ENCODE measurements around the gene ISCU.
A peak's percentile ranks its signal among the peaks of the same experiment; 100 is the strongest.

ISCU gene

GRCh38 chr12:108562348-108563135 lies at the start of gene ISCU:
ISCU (plus strand) TSS chr12:108562596; CDS start chr12:108562623, 27 bp downstream.
- DNase-seq (ENCODE audit: low read depth), result peak; percentile 97

GRCh38 chr12:108514468-108514972 lies 47.9 kb upstream of the ISCU start:
- DNase-seq (ENCODE audit: low read depth), result no peak

- DNase-seq (ENCODE audit: low read depth), result peak; percentile 93
Measured at GRCh38 chr12:108514973-108515814, 47.2 kb upstream of the ISCU start, which contains the start of gene FICD. FICD (plus strand) TSS chr12:108515277; CDS start chr12:108516973, 1,696 bp downstream.

GRCh38 chr12:108515916-108516315 lies 46.5 kb upstream of the ISCU start:
- no peak for DNase-seq (ENCODE audit: low read depth)

GRCh38 chr12:108516511-108517275 lies 45.7 kb upstream of the ISCU start:
- no peak for DNase-seq (ENCODE audit: low read depth)

GRCh38 chr12:108517288-108518100 lies 44.9 kb upstream of the ISCU start:
- no peak for DNase-seq (ENCODE audit: low read depth)

- no peak for DNase-seq (ENCODE audit: low read depth)
Measured at GRCh38 chr12:108518101-108518715, 44.2 kb upstream of the ISCU start.

- no peak for DNase-seq (ENCODE audit: low read depth)
Measured at GRCh38 chr12:108518716-108519496, 43.5 kb upstream of the ISCU start.

- no peak for DNase-seq (ENCODE audit: low read depth)
Measured at GRCh38 chr12:108519558-108519957, 42.8 kb upstream of the ISCU start.

- DNase-seq (ENCODE audit: low read depth), result no peak
Measured at GRCh38 chr12:108523365-108523764, 39.0 kb upstream of the ISCU start.

- DNase-seq (ENCODE audit: low read depth), result no peak
Measured at GRCh38 chr12:108525681-108526080, 36.7 kb upstream of the ISCU start.

GRCh38 chr12:108526482-108527165 lies 35.8 kb upstream of the ISCU start:
- DNase-seq (ENCODE audit: low read depth), result no peak

GRCh38 chr12:108527166-108527496 lies 35.3 kb upstream of the ISCU start:
- DNase-seq (ENCODE audit: low read depth), result no peak

- no peak for DNase-seq (ENCODE audit: low read depth)
Measured at GRCh38 chr12:108530161-108530560, 32.2 kb upstream of the ISCU start.

GRCh38 chr12:108531929-108532848 lies 30.2 kb upstream of the ISCU start:
- DNase-seq (ENCODE audit: low read depth), result peak; percentile 28

- DNase-seq (ENCODE audit: low read depth), result no peak
Measured at GRCh38 chr12:108538146-108538545, 24.2 kb upstream of the ISCU start.

- no peak for DNase-seq (ENCODE audit: low read depth)
Measured at GRCh38 chr12:108538616-108539195, 23.7 kb upstream of the ISCU start.

- no peak for DNase-seq (ENCODE audit: low read depth)
Measured at GRCh38 chr12:108542320-108542719, 20.1 kb upstream of the ISCU start.

All from fibroblast of the conjunctiva (primary cell).